Measurements from ENCODE around the gene UTP4.

- TF ChIP-seq CTCF (IDR thresholded peaks at IDR 0.05) = no peak
- TF ChIP-seq POLR2A (IDR thresholded peaks at IDR 0.05) = peak; percentile 72 to 85
- TF ChIP-seq POLR2AphosphoS5 (IDR thresholded peaks at IDR 0.05) = peak in 2 of 3 donors; percentile 48 to 62
- TF ChIP-seq EP300 (IDR thresholded peaks at IDR 0.05) = no peak
Measured at GRCh38 chr16:69186642-69187445, 54.4 kb downstream of the UTP4 start, which contains the start of gene SNTB2.

Measured in suprapubic skin (tissue), 4 donors.